RPMI8226 (cell line): ENCODE measurements around the gene EXOC6B.
"Not testable (repeated sequence)": the region's sequence is repeated elsewhere in the genome, so short reads cannot be mapped to it uniquely, and the experiment has no call there.

Experiments
- DNase-seq: peaks from one replicate; pipeline ENCODE4 v3.0.0-alpha.2; 2015

EXOC6B gene

DNA sequence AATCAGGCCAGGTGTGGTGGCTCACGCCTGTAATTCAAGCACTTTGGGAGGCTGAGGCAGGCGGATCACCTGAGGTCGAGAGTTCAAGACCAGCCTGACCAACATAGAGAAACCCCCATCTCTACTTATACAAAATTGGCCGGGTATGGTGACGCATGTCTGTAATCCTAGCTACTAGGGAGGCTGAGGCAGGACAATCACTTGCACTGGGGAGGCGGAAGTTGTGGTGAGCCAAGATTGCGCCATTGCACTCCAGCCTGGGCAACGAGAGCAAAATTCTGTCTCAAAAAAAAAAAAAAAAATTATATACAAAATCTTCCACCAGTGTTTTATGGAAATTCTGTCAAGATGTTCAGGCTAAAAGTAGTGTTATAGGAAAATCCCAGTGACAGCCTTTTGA, 290.2 kb downstream of the EXOC6B start:
- not testable (repeated sequence) for DNase-seq

DNA sequence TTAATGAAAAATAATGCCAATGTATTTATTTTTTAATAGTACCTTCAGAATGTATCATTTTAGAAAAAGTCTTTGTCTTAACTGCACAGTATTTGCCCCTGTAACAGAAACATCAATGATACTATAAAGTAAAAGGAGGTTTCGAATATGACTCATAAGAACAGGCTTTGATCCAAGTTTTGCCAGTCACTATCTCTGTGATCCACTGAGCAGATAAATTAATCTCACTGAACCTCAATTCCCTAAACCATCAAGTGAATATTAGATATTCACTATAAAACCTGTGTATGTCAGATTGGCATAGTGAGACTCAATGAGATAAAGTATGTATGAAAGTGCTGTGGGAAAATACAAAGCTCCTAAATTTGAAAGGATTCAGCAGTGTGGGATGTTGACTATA, 292.1 kb downstream of the EXOC6B start:
- no peak for DNase-seq

DNA sequence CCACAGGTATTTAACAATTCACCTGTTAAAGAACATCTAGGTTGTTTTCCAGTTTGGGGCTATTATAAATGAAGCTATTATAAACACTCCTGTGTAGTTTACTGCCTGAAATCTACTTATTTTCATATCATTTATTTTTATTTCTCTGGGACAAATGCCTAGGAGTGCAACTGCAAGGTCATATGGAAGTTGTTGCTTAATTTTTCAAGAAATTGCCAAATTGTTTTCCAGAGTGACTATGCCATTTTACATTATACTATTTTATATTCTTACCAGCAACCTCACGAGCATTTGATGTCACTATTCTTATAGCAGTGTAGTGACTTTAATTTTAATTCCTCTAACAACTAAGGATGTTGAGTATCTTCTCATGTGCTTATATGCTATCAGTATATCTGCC, 298.4 kb downstream of the EXOC6B start:
- DNase-seq: no peak

DNA sequence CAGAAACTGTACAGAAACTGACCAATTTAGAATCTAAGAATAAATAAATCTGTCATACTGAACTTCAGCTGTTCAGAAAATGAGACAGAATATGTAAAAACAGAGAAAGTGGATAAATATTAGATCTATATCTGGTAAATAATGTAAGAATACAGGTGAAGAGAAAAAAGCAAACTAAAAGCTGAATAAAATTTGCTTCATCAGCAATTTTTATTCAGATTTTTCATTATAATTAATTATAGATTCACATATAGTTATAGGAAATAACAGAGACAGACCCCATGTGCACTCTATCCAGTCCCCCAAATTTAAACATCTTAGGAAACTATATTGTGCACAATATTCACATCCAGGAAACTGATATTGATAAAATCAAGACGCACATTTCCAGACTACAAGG, 299.2 kb downstream of the EXOC6B start:
- no peak for DNase-seq

DNA sequence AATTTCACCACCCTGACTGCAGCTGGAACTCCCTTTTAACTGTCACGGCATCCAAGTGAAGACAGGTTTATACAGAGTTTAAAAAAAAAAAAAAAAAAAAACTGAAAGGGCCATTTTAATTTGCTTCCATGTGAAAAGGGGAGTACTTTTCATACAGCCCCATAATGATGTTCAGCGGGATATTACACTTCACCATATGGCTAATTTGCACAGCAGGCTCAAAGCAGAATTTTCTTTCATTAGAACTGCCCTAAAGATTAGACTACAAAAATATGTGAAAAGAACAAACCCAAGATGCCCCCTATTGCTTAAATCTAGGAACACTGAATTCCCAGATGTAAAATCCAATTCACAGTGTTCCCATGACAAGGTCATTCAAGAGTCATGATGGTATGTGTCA, 301.8 kb downstream of the EXOC6B start:
- no peak for DNase-seq

DNA sequence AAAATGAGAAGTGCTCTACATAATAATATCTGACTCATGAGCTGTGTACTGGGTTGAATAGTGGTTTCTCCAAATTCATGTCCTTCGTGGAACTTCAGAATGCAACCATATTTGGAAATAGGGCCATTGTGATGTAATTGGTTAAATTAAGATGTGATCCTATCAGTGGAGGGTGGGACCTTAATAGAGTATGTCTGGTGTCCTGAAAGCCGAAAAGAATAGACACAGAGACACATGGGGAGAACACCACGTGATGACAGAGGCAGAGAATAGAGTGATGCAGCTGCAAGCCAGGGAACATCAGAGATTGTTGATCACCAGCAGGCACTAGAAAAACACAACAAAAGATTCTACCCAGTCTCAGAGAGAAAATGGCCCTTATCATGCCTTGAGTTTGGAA, 310.1 kb downstream of the EXOC6B start:
- no peak for DNase-seq

DNA sequence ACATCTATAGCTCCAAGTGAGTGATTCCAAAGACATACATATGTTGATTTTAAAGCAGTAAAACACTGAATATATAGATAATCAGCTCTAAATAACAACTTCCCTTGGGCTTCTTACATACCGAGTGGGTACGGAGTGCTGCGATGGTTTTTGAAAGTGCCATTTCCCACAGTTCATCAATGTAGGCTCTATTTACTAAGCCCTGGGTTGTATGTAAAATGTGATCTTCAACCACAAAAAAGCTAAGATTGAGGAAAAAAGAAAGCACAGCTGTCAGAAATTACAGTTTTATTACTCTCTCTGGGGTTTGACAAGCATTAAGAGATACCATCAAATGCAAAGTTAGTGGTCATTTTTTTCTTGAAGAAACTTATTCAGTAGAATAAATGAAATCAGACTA, 312.8 kb downstream of the EXOC6B start:
- DNase-seq: no peak

DNA sequence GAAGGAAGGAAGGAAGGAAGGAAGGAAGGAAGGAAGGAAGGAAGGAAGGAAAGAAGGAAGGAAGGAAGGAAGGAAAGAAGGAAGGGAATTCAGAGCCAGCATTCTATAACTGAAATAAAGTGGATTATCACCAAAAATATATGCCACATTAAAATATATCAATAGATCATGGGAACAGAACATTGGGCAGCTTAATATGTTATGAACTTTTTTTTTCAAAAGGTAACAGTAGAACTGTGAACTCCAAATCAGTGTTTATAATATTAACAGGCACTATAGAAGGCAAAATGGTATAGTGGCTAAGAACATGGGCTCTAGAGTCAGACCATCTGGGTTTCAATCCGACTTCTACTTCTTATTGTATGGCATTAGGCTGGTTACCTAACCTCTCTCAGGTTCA, 313.5 kb downstream of the EXOC6B start:
- no peak for DNase-seq

DNA sequence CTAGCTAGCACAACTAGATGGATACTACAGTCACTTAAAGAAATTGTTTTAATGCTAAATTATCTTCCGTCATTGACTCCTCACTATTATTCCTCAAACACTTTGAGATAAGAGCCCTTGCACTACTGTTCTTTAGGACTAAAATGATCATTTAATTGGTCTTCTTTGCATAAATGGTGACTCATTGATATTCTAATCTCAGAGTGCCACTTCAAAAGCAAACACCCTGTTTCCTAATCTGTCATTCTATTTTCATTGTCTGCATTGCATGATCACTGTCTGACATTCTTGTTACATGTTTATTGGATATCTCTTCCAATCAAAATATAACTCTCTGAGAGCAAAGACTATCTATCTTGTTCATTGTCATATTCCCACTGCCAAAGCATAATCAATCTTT, 313.9 kb downstream of the EXOC6B start:
- no peak for DNase-seq

DNA sequence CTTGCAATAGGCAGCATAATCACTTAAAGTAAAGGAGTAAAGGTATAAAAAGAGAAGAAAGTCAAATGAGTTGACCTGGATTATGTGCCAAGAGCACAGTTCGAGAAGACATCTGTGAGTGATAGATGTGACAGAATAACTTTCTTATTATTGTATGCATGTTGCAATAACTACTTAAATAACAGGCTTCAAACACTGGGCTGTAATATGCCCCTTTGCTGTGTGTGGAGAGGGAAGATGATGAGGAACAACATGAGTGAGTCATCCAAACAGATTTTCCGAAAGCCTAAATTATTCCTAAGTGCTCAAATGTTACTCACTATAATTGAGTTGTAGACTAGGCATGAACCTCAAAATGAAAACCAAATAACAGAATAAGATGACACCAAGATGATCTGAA, 328.1 kb downstream of the EXOC6B start:
- DNase-seq: no peak

DNA sequence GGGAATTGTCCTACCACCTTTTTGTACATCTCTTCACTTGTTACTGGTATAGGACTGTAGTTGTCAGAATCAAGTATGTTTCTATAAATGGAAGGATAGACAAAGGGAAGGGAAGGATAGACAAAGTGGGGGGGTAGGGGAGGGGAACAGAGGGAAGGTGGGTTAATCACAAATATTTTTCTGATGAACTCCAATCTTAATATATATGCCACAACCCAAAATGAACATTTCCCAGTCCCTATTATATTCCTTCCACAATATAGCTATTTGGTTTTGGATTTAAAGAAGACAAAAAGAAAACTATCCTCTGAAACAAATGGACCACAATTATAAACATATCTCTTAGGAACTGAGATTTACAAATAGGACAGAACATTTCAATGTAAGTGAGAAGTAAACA, 329.4 kb downstream of the EXOC6B start:
- DNase-seq: no peak

DNA sequence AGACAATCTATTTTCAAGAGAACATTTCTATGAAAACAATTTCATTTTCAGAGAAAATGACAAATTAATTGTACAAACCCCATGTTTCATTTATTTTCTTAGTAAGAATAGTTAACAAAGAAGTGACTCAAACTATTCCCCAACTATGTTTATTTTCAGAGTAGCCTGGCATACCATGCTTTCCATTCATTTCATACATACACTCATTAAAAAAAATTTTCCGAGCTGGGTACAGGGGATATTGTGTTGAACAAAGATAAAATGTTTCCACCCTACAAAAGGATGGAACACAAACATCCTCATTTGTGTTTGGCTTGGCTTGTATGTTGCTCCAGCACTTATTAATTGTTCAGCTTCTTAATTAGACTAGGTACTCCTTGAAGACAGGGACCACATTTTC, 331.4 kb downstream of the EXOC6B start:
- no peak for DNase-seq

DNA sequence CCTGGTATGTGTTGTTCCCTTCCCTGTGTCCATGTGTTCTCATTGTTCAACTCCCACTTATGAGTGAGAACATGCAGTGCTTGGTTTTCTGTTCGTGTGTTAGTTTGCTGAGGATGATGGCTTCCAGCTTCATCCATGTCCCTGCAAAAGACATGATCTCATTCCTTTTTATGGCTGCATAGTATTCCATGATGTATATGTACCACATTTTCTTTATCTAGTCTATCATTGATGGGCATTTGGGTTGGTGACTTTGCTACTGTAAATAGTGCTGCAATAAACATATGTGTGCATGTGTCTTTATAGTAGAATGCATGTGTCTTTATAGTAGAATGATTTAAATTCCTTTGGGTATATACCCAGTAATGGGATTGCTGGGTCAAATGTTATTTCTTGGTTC, 341.2 kb downstream of the EXOC6B start:
- not testable (repeated sequence) for DNase-seq

DNA sequence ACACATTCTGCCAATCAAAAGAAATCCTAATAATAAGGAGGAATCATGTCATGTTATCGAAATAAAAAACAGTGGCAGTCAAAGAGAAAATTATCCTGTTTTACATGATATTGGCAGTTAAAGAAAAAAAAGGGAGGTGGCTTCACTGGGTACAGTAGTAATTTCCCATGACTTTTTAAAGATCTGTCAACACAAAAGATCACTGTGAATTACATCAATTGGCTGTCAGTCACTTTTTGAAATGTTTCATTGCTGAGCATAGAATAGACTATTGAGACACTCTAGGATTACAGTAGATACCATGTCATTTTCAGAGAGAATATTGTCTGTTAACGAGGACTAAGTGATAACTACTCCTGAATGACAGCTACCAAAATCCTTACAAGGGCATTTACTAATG, 342.5 kb downstream of the EXOC6B start:
- DNase-seq: no peak

DNA sequence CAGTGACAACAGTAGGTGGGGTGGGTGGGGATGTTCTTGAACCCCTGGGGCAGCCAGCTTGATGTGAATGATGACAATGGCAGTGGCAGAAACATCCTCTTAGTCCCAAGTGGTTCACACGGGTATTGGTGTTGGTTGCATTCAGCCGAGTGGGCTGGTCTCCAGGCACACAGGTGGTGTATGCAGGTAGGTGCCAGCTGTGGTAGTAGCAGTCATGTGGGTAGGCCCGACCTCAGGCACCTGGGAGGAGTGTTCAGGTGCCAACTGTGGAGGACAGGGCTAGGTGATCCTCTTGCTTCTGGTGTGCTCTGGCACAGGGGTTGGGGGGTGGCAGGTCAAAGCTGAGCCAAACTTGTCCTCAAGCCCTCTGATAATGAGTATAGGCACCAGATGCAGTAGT, 350.6 kb downstream of the EXOC6B start:
- no peak for DNase-seq

DNA sequence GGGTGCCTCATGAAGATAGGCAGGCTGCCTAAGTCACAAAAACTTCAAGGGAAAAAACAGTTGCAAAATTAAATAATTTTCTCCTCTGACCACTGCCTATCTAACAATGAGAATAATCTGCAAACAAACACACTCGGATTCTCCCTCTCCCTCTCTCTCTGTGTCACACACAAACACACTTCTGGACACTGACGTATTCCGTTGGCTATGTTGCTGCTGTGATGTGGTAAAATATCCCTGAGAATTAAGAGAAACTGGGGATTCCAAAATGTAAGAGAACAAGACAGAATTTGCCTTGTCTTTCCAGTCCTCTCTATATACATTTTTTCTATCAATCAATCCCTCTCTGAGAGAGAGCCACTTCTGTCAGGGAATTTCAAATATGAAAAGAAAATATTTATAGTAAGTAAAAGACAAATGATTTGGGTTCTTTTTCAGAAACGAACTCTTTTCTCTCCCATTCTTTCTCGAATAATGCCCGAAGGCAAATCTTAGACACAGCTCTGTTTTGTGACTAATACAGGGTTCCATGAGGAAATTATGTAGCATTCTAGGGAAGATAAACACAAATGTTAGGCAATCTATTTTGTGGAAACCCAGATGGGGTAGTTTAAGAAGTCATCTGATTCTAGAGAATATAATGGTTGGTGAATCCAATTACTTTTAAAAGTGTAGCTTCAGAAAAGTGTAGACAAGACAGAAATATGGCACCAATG, 367.9 kb downstream of the EXOC6B start:
- no peak for DNase-seq

DNA sequence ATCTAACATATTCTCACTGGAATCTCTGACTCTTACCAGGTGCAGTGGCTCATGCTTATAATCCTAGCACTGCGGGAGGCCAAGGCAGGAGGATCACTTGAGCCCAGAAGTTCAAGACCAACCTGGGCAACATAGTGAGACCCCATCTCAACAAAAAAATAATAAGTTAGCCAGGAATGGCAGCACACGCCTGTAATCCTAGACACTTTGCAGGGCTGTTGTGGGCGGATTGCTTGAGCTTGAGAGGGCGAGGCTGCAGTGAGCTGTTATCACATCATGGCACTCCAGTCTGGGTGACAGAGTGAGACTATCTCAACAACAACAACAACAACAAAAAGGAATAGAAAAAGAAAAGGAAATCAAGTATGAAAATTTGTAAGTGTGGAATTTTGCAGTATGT, 371.6 kb downstream of the EXOC6B start:
- no peak for DNase-seq

DNA sequence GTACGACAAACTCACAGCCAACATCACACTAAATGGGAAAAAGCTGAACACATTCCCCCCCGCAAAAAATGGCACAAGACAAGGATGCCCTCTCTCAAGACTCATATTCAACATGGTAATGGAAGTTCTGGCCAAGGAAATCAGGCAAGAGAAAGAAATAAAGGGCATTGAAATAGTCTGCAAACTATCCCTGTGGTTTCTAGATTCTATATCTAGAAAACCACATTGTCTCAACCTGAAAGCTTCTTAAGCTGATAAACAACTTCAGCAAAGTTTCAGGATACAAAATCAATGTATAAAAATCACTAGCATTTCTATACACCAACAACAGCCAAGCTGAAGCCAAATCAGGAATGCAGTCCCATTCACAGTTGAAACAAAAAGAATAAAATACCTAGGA, 383.6 kb downstream of the EXOC6B start:
- no peak for DNase-seq

DNA sequence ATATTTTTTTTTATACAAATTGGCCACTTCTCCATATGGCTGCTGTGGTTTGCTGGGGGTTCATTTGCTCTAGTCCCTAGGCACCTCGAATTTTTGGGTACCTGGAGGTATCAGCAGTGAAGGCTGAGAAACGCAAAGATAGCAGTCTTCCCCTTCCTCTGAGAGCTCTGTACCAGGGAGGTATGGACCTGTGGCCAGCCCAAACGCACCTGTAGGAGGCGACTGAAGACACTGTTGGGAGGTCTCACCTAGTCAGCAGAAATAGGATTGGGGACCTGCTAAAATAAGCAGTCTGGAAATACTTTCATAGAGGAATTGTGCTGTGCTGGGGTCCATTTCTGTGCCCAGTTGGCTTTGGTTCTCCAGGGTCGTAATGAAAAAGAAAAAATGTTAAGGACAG, 385.9 kb downstream of the EXOC6B start:
- DNase-seq: no peak

DNA sequence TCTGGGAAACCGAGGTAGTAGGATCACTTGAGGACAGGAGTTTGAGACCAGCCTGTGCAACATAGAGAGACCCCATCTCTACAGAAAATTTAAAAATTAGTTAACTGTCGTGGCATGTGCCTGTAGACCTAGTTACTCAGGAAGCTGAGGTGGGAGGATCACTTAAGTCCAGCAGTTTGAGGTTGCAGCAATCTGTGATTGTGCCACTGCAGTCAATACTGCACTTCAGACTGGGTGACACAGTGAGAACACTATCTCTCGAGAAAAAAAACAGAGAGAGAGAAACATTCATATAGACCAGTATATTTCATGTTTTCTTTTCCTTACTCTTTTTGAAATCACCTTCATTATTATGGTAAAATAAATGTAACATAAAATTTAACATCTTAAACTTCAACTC, 387.5 kb downstream of the EXOC6B start:
- DNase-seq: no peak

DNA sequence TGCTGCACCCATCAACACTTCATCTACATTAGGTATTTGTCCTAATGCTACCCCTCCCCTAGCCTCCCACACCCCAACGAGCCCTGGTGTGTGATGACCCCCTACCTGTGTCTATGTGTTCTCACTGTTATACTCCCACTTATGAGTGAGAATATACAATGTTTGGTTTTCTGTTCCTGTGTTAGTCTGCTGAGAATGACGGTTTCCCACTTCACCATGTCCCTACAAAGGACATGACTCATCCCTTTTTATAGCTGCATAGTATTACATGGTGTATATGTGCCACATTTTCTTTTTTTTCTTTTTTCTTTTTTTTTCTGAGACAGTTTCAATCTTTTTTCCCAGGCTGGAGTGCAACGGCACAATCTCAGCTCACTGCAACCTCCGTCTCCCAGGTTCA, 394.1 kb downstream of the EXOC6B start:
- DNase-seq: no peak

DNA sequence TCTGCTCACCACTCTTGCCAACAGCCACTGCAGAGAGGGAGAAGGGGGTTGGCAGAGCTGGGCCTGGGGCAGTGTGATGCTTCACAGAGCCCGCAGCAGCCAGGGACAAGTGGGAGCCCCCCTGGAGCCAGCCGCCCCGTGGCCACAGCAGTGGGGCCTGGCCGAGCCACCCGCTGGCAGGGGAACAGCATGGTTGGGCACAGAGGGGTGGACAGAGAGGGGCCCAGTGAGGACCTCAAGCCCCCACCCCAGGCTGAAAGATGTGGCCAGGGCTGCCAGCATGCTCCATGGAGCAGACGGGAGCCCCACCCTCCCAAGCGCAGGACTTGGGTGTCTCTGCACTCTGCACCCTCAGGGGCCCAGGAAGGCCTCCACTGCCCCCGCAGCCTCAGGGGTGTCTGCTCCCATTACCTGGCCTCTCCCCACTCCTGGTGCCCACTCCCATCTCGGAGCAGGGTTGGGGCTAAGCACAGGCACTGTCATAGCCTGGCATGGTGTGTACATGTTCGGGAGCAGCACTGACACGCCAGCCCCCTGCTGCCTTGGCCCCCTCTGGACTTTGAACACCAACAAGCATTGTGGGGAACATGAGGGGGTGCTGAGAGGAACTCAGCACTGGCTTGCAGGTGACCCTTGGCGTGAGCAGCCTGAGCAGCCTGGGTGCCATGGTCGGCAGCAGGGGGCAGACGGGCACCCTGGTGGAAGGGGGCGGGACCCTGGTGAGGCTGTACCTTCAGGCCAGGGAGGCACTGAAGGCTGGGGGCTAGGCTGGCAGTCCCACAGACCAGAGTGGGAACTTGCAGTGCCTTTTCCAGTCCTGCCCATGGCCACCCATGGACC, 398.6 kb downstream of the EXOC6B start:
- no peak for DNase-seq

DNA sequence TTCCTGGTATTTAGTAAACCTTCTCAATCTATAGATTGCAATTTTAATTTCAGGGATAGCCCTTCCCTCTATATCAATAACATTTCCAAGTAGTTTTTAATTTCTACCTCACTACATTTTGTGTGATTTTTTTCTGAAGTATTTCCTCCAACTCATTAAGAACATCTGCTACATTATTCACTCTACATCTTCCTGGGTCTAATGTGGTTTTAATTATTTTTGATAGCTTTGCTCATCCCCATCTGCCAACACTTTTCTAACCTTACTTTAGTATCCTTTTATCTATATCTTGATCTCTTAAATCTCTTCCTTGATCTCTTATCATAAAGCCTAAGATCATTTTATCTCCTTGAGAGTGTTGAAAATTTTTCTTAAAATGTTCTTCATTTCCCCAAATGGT, 399.8 kb downstream of the EXOC6B start:
- DNase-seq: no peak

DNA sequence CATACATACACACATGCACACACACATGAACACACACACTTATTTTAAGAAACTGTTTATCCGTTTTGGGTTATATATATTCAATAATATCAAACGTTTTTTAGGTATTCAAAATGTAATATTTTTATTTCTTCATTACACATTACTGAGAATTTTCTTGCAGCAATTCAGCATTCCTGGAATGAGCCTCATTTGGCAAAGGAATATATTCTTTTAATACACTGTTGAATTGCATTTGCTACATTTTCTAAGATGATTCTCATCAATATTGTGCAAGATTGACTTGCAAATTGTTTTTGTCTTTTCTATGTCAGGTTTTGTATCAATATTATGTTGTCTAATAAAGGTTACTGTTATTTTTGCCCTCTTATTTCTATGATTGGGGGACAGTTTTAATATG, 402.1 kb downstream of the EXOC6B start:
- no peak for DNase-seq
